Activated naive CD4-positive, alpha-beta T cell (primary cell): ENCODE data around the gene MCUB.

Experiments
- DNase-seq, 4 experiments: peaks; one replicate each; lab custom pipeline; 2025; lab: John Stamatoyannopoulos, UW

MCUB gene

GRCh38 chr4:109729718-109730618, 169.9 kb downstream of the MCUB start, which contains the start of gene PLA2G12A:
Gene PLA2G12A (minus strand): TSS chr4:109730070. CDS start chr4:109729809, 261 bp downstream.
- peak; percentile 38 to 80 (median 50) for DNase-seq

DNA sequence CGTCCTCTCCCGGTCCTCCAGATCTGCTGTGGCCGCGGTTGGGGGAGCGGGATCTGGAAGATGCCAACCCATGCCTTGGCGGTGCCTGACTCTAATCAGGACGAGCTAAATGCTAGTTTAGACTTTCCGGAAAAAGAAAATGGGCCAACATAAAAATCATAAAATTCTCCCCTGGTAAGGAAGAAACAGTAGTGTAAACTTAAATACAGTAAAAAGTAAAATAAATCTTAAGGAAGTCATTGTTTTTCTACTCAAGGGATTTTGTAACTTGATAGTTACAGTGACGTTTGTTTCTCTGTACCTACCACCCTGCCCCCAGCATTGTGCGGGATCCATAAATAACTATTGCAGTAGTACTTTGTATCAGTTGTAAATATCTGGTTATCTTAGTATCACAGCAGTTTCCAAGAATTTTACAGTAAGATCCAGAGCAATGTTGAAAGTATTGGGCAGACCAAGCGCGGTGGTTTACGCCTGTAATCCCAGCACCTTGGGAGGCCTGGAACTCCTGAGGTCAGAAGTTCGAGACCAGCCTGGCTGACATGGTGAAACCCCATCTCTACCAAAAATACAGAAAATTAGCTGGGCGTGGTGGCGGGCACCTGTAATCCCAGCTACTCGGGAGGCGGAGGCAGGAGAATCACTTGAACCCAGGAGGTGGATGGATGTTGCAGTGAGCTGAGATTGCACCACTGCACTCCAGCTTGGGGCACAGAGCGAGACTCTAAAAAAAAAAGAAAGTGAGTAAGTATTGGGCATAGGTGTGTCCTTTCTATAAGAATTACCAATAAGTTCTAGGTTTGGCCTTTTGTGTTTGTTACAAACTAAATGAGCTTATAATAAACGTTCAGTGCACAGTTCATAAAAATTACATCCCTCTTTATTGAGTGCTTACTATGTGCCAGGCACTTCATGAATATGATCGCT, 170.8 kb downstream of the MCUB start:
- DNase-seq: no peak

GRCh38 chr4:109733728-109734127, 173.7 kb downstream of the MCUB start:
- DNase-seq: no peak

GRCh38 chr4:109735566-109736365, 175.7 kb downstream of the MCUB start:
- DNase-seq: no peak
